HFF-Myc (cell line): ENCODE measurements around the gene BTAF1.
A peak's percentile ranks its signal among the peaks of the same experiment; 100 is the strongest.

ENCODE experiments used
- DNase-seq: peaks from one replicate; pipeline ENCODE4 v3.0.0-alpha.2; 2011; ENCODE audit warnings: low read depth; ENCODE audit errors: extremely low read depth
- H3K4me3 ChIP-seq: replicated peaks from 2 replicates; pipeline ENCODE4 v1.5.1; 2011; ENCODE audit warnings: low read depth, mild to moderate bottlenecking, control low read depth, low read length
- CTCF ChIP-seq: IDR thresholded peaks from 2 replicates; pipeline ENCODE4 v1.5.1; 2012; ENCODE audit warnings: mild to moderate bottlenecking, low read depth, low read length, control low read depth; ENCODE audit errors: missing control alignments

The BTAF1 gene

GRCh38 chr10:91953600-91954160 lies 30.1 kb downstream of the BTAF1 start:
- H3K4me3 ChIP-seq = no peak overlapping the region
- no peak for TF ChIP-seq CTCF
- DNase-seq = no peak

GRCh38 chr10:91955114-91955513 lies 31.5 kb downstream of the BTAF1 start:
- no peak for TF ChIP-seq CTCF
- DNase-seq = no peak

GRCh38 chr10:91957091-91957490 lies 33.5 kb downstream of the BTAF1 start:
- no peak for DNase-seq
- no peak for TF ChIP-seq CTCF
- no peak overlapping the region for H3K4me3 ChIP-seq

More at GRCh38 chr10:91955114-91955513, 31.5 kb downstream of the BTAF1 start:
- no peak overlapping the region for H3K4me3 ChIP-seq

- H3K4me3 ChIP-seq = no peak overlapping the region
- DNase-seq = no peak
- TF ChIP-seq CTCF = no peak
Measured at GRCh38 chr10:91969297-91969696, 45.7 kb downstream of the BTAF1 start.

- no peak for TF ChIP-seq CTCF
- peak; percentile 9 for DNase-seq
- no peak overlapping the region for H3K4me3 ChIP-seq
Measured at GRCh38 chr10:91974960-91975359, 51.4 kb downstream of the BTAF1 start.

- TF ChIP-seq CTCF = no peak
- H3K4me3 ChIP-seq = no peak overlapping the region
- no peak for DNase-seq
Measured at GRCh38 chr10:91975438-91975837, 51.9 kb downstream of the BTAF1 start.
